ENCODE measurements around the gene OR10G2. TPM values are rescaled to one million over a fixed set of nuclear protein-coding genes. Genes with fewer than 3 reads are reported as not detected.

Gene OR10G2
- total and polyA plus RNA-seq, 2 experiments from 2014 or later = not detected

DNA sequence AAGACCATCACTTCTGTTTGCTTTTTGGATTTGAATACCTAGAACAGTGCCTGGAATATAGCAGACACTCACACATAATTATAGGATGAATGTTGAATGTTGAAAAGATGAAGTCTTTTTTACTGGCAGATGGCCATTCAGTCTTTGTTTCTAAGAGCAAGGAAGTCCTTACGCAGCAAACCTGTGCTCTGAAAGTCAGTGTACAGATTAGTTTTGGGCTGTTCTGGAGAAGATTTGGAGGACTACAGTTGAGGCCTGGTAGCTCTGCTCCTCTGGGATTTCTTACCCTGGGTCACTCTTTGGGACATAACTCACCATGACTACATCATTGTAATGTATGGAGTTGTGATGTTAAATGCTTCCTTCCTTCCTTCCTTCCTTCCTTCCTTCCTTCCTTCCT lies 22.2 kb upstream of the OR10G2 start (continued):
- TF ChIP-seq, protein P1, sequence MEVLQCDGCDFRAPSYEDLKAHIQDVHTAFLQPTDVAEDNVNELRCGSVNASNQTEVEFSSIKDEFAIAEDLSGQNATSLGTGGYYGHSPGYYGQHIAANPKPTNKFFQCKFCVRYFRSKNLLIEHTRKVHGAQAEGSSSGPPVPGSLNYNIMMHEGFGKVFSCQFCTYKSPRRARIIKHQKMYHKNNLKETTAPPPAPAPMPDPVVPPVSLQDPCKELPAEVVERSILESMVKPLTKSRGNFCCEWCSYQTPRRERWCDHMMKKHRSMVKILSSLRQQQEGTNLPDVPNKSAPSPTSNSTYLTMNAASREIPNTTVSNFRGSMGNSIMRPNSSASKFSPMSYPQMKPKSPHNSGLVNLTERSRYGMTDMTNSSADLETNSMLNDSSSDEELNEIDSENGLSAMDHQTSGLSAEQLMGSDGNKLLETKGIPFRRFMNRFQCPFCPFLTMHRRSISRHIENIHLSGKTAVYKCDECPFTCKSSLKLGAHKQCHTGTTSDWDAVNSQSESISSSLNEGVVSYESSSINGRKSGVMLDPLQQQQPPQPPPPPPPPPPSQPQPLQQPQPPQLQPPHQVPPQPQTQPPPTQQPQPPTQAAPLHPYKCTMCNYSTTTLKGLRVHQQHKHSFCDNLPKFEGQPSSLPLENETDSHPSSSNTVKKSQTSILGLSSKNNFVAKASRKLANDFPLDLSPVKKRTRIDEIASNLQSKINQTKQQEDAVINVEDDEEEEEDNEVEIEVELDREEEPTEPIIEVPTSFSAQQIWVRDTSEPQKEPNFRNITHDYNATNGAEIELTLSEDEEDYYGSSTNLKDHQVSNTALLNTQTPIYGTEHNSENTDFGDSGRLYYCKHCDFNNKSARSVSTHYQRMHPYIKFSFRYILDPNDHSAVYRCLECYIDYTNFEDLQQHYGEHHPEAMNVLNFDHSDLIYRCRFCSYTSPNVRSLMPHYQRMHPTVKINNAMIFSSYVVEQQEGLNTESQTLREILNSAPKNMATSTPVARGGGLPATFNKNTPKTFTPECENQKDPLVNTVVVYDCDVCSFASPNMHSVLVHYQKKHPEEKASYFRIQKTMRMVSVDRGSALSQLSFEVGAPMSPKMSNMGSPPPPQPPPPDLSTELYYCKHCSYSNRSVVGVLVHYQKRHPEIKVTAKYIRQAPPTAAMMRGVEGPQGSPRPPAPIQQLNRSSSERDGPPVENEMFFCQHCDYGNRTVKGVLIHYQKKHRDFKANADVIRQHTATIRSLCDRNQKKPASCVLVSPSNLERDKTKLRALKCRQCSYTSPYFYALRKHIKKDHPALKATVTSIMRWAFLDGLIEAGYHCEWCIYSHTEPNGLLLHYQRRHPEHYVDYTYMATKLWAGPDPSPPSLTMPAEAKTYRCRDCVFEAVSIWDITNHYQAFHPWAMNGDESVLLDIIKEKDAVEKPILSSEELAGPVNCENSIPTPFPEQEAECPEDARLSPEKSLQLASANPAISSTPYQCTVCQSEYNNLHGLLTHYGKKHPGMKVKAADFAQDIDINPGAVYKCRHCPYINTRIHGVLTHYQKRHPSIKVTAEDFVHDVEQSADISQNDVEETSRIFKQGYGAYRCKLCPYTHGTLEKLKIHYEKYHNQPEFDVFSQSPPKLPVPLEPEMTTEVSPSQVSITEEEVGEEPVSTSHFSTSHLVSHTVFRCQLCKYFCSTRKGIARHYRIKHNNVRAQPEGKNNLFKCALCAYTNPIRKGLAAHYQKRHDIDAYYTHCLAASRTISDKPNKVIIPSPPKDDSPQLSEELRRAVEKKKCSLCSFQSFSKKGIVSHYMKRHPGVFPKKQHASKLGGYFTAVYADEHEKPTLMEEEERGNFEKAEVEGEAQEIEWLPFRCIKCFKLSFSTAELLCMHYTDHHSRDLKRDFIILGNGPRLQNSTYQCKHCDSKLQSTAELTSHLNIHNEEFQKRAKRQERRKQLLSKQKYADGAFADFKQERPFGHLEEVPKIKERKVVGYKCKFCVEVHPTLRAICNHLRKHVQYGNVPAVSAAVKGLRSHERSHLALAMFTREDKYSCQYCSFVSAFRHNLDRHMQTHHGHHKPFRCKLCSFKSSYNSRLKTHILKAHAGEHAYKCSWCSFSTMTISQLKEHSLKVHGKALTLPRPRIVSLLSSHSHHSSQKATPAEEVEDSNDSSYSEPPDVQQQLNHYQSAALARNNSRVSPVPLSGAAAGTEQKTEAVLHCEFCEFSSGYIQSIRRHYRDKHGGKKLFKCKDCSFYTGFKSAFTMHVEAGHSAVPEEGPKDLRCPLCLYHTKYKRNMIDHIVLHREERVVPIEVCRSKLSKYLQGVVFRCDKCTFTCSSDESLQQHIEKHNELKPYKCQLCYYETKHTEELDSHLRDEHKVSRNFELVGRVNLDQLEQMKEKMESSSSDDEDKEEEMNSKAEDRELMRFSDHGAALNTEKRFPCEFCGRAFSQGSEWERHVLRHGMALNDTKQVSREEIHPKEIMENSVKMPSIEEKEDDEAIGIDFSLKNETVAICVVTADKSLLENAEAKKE (CRISPR knock-in tag; IDR thresholded peaks at IDR 0.05) = no peak

DNA sequence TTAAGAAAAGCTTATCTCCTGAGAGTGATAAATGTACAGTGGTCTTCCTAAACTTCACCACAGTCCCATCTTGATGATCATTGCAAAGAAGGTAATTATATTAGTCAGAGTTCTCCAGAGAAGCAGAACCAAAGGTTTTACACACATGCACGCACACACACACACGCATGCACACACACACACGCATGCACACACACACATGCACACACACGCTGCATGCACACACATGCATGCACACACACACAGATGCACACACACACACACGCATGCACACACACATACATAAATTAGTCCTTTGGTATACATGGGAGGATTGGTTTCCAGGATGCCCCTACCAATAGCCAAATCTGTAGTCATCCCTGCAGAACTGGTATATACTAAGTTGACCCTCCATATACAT lies 19.5 kb upstream of the OR10G2 start:
- Histone ChIP-seq H4K20me1 (replicated peaks; ENCODE audit: insufficient read depth) (no peaks in the 10 kb centered on the region), H3K27me3 (ENCODE audit: insufficient read depth) (no peaks in the 10 kb centered on the region), H3K27ac (ENCODE audit: low read depth) (no peak overlapping the region), H3F3A (replicated peaks; ENCODE audit: low read depth) (no peaks in the 10 kb centered on the region), H2AFZ (no peak overlapping the region), H3K36me3 (ENCODE audit: insufficient read depth) (no peaks in the 10 kb centered on the region), H3K4me1 (ENCODE audit: insufficient read depth) (0 out of 2 replicates have a peak, but pooled peaks cover 5% of the 10 kb centered on the region), H3K4me2 (no peak overlapping the region), H3K9me2 (ENCODE audit: insufficient read depth) (peaks cover 10% of the 10 kb centered on the region), H3K79me2 (replicated peaks; ENCODE audit: insufficient read depth) (no peaks in the 10 kb centered on the region), H3K4me3 (no peak overlapping the region)
- H3K4me3 Mint-ChIP-seq = no peak overlapping the region
- ATAC-seq = no peak
- H3K27me3 Mint-ChIP-seq (ENCODE audit: insufficient read depth, low read depth, poor library complexity) = no peaks in the 10 kb centered on the region
- H3K36me3 Mint-ChIP-seq (ENCODE audit: low read depth) = no peaks in the 10 kb centered on the region
- no peak overlapping the region for H3K27ac Mint-ChIP-seq
- H3K9me3 Mint-ChIP-seq = no peaks in the 10 kb centered on the region
- DNase-seq (ENCODE audit: low spot score) = no peak
- peaks cover 8% of the 10 kb centered on the region for H3K4me1 Mint-ChIP-seq
- no peak for TF ChIP-seq ZNF331 (CRISPR knock-in tag; IDR thresholded peaks at IDR 0.05; ENCODE audit: low read depth)
- TF ChIP-seq ZNF114 (CRISPR knock-in tag; IDR thresholded peaks at IDR 0.05) = no peak
- TF ChIP-seq, protein P2, sequence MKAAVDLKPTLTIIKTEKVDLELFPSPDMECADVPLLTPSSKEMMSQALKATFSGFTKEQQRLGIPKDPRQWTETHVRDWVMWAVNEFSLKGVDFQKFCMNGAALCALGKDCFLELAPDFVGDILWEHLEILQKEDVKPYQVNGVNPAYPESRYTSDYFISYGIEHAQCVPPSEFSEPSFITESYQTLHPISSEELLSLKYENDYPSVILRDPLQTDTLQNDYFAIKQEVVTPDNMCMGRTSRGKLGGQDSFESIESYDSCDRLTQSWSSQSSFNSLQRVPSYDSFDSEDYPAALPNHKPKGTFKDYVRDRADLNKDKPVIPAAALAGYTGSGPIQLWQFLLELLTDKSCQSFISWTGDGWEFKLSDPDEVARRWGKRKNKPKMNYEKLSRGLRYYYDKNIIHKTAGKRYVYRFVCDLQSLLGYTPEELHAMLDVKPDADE (IDR thresholded peaks at IDR 0.05) = no peak
- TF ChIP-seq NANOG (IDR thresholded peaks at IDR 0.05; ENCODE audit: borderline replicate concordance) = no peak
- no peak for TF ChIP-seq STAT1 (IDR thresholded peaks at IDR 0.05; ENCODE audit: unreplicated experiment)
- TF ChIP-seq, protein P3, sequence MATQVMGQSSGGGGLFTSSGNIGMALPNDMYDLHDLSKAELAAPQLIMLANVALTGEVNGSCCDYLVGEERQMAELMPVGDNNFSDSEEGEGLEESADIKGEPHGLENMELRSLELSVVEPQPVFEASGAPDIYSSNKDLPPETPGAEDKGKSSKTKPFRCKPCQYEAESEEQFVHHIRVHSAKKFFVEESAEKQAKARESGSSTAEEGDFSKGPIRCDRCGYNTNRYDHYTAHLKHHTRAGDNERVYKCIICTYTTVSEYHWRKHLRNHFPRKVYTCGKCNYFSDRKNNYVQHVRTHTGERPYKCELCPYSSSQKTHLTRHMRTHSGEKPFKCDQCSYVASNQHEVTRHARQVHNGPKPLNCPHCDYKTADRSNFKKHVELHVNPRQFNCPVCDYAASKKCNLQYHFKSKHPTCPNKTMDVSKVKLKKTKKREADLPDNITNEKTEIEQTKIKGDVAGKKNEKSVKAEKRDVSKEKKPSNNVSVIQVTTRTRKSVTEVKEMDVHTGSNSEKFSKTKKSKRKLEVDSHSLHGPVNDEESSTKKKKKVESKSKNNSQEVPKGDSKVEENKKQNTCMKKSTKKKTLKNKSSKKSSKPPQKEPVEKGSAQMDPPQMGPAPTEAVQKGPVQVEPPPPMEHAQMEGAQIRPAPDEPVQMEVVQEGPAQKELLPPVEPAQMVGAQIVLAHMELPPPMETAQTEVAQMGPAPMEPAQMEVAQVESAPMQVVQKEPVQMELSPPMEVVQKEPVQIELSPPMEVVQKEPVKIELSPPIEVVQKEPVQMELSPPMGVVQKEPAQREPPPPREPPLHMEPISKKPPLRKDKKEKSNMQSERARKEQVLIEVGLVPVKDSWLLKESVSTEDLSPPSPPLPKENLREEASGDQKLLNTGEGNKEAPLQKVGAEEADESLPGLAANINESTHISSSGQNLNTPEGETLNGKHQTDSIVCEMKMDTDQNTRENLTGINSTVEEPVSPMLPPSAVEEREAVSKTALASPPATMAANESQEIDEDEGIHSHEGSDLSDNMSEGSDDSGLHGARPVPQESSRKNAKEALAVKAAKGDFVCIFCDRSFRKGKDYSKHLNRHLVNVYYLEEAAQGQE (IDR thresholded peaks at IDR 0.05; ENCODE audit: unreplicated experiment) = no peak
- no peak for TF ChIP-seq EZH2phosphoT487 (IDR thresholded peaks at IDR 0.05; ENCODE audit: unreplicated experiment)
- TF ChIP-seq EZH2 (IDR thresholded peaks at IDR 0.05; ENCODE audit: low read depth, unreplicated experiment) = no peak
- TF ChIP-seq POLR2AphosphoS5 (IDR thresholded peaks at IDR 0.05; ENCODE audit: low read depth) = no peak
- TF ChIP-seq, protein P4, sequence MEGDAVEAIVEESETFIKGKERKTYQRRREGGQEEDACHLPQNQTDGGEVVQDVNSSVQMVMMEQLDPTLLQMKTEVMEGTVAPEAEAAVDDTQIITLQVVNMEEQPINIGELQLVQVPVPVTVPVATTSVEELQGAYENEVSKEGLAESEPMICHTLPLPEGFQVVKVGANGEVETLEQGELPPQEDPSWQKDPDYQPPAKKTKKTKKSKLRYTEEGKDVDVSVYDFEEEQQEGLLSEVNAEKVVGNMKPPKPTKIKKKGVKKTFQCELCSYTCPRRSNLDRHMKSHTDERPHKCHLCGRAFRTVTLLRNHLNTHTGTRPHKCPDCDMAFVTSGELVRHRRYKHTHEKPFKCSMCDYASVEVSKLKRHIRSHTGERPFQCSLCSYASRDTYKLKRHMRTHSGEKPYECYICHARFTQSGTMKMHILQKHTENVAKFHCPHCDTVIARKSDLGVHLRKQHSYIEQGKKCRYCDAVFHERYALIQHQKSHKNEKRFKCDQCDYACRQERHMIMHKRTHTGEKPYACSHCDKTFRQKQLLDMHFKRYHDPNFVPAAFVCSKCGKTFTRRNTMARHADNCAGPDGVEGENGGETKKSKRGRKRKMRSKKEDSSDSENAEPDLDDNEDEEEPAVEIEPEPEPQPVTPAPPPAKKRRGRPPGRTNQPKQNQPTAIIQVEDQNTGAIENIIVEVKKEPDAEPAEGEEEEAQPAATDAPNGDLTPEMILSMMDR (conservative IDR thresholded peaks at IDR 0.05; ENCODE audit: low read depth in 2 of 2) = no peak
- TF ChIP-seq CREB1 (CRISPR knock-in tag; IDR thresholded peaks at IDR 0.05; ENCODE audit: low read depth) = no peak
- TF ChIP-seq JUNB (IDR thresholded peaks at IDR 0.05; ENCODE audit: unreplicated experiment) = no peak

Measured in GM23338 (cell line).